ENCODE data around the gene CRADD.
"Not testable (repeated sequence)": the region's sequence is repeated elsewhere in the genome, so short reads cannot be mapped to it uniquely, and the experiment has no call there.

CRADD gene

DNA sequence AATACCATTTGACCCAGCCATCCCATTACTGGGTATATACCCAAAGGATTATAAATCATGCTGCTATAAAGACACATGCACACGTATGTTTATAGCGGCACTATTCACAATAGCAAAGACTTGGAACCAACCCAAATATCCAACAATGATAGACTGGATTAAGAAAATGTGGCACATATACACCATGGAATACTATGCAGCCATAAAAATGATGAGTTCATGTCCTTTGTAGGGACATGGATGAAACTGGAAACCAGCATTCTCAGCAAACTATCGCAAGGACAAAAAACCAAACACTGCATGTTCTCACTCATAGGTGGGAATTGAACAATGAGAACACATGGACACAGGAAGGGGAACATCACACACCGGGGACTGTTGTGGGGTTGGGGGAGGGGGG lies 104.8 kb downstream of the CRADD start:
- not testable (repeated sequence) for H3K27ac ChIP-seq (ENCODE audit: low read length); DNase-seq (ENCODE audit: low read depth, low spot score); H3K4me1 ChIP-seq (ENCODE audit: control insufficient read depth, insufficient read depth, low read length); H3K4me3 ChIP-seq (ENCODE audit: low read length); H3K36me3 ChIP-seq (ENCODE audit: control insufficient read depth, insufficient read depth, low read length); H3K9me3 ChIP-seq (ENCODE audit: control insufficient read depth, insufficient read depth, low read length); H3K27me3 ChIP-seq (ENCODE audit: control insufficient read depth, insufficient read depth, low read length)
- no CpG with 5 or more reads among the region's 4 CpGs for WGBS (ENCODE audit: insufficient coverage, insufficient read length)

DNA sequence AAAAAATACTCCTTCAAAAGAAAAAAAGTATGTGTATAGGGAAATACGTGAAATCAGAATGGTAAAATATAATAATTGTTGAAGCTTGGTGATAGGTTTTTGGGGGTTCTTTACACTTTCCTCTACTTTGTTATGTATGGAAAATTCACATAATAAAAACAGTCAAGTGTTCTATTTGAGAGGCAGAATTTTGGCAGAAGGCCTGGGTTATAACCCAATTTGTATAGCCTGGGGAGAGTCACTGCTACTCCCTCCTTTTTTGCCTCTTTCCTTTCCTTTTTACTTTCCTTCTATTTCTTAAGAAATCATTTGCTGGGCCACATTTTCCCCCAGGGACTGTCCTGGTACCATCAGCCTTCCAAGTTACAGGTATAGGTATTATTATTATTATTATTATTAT lies 105.7 kb downstream of the CRADD start:
- Histone ChIP-seq H3K36me3 (ENCODE audit: control insufficient read depth, insufficient read depth, low read length) (no peaks in the 10 kb centered on the region), H3K27ac (ENCODE audit: low read length) (no peak overlapping the region), H3K4me1 (ENCODE audit: control insufficient read depth, insufficient read depth, low read length) (peaks cover 4% of the 10 kb centered on the region), H3K9me3 (ENCODE audit: control insufficient read depth, insufficient read depth, low read length) (no peaks in the 10 kb centered on the region), H3K27me3 (ENCODE audit: control insufficient read depth, insufficient read depth, low read length) (no peaks in the 10 kb centered on the region), H3K4me3 (ENCODE audit: low read length) (no peak overlapping the region)
- 100% methylated on average over 1 of the region's 1 CpG for WGBS (ENCODE audit: insufficient coverage, insufficient read length)
- no peak for DNase-seq (ENCODE audit: low read depth, low spot score)

DNA sequence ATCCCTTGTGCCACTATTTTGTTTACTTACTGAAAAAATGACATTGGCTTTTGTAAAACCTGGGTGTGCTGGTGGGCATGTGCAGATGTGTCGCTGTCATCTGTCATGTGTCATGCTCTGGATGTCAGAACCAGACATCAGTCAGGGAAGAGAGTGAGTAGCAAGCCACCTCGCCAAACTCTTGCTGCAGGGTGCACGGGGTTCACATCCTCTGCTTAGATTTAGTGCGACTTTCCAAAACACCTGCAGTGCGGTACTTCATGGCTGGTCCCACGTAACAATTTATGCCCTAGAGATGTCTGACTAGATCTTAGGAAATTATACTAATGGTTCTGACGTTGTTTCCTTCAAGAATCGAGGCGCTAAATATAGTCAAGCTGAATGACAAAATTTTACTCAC lies 106.7 kb downstream of the CRADD start:
- Histone ChIP-seq H3K27me3 (ENCODE audit: control insufficient read depth, insufficient read depth, low read length) (no peaks in the 10 kb centered on the region), H3K9me3 (ENCODE audit: control insufficient read depth, insufficient read depth, low read length) (no peaks in the 10 kb centered on the region), H3K27ac (ENCODE audit: low read length) (no peak overlapping the region), H3K4me1 (ENCODE audit: control insufficient read depth, insufficient read depth, low read length) (peaks cover 4% of the 10 kb centered on the region), H3K36me3 (ENCODE audit: control insufficient read depth, insufficient read depth, low read length) (no peaks in the 10 kb centered on the region), H3K4me3 (ENCODE audit: low read length) (no peak overlapping the region)
- WGBS (ENCODE audit: insufficient coverage, insufficient read length), result no CpG with 5 or more reads among the region's 9 CpGs
- DNase-seq (ENCODE audit: low read depth, low spot score), result no peak

- H3K4me1 ChIP-seq (ENCODE audit: control insufficient read depth, insufficient read depth, low read length), result peaks cover 4% of the 10 kb centered on the region
- DNase-seq (ENCODE audit: low read depth, low spot score), result no peak
- H3K9me3 ChIP-seq (ENCODE audit: control insufficient read depth, insufficient read depth, low read length), result no peaks in the 10 kb centered on the region
- H3K27ac ChIP-seq (ENCODE audit: low read length), result no peak overlapping the region
- no CpG with 5 or more reads among the region's 9 CpGs for WGBS (ENCODE audit: insufficient coverage, insufficient read length)
- H3K27me3 ChIP-seq (ENCODE audit: control insufficient read depth, insufficient read depth, low read length), result no peaks in the 10 kb centered on the region
- H3K4me3 ChIP-seq (ENCODE audit: low read length), result no peak overlapping the region
- H3K36me3 ChIP-seq (ENCODE audit: control insufficient read depth, insufficient read depth, low read length), result no peaks in the 10 kb centered on the region
Measured at GRCh38 chr12:93784339-93785086, 107.3 kb downstream of the CRADD start.

- Histone ChIP-seq H3K4me1 (ENCODE audit: control insufficient read depth, insufficient read depth, low read length) (peaks cover 4% of the 10 kb centered on the region), H3K27ac (ENCODE audit: low read length) (no peak overlapping the region)
- DNase-seq (ENCODE audit: low read depth, low spot score), result peak; percentile 22
Measured at GRCh38 chr12:93785249-93786010, 108.3 kb downstream of the CRADD start.

GRCh38 chr12:93786656-93787397 lies 109.7 kb downstream of the CRADD start:
- no peaks in the 10 kb centered on the region for H3K9me3 ChIP-seq (ENCODE audit: control insufficient read depth, insufficient read depth, low read length)
- no peaks in the 10 kb centered on the region for H3K36me3 ChIP-seq (ENCODE audit: control insufficient read depth, insufficient read depth, low read length)
- no peak overlapping the region for H3K4me3 ChIP-seq (ENCODE audit: low read length)
- WGBS (ENCODE audit: insufficient coverage, insufficient read length), result no CpG with 5 or more reads among the region's 4 CpGs
- H3K27ac ChIP-seq (ENCODE audit: low read length), result no peak overlapping the region
- peaks cover 4% of the 10 kb centered on the region for H3K4me1 ChIP-seq (ENCODE audit: control insufficient read depth, insufficient read depth, low read length)
- H3K27me3 ChIP-seq (ENCODE audit: control insufficient read depth, insufficient read depth, low read length), result no peaks in the 10 kb centered on the region
- DNase-seq (ENCODE audit: low read depth, low spot score), result no peak

More at GRCh38 chr12:93785249-93786010, 108.3 kb downstream of the CRADD start:
- H3K4me3 ChIP-seq (ENCODE audit: low read length), result no peak overlapping the region
- H3K27me3 ChIP-seq (ENCODE audit: control insufficient read depth, insufficient read depth, low read length), result no peaks in the 10 kb centered on the region
- no CpG with 5 or more reads among the region's 8 CpGs for WGBS (ENCODE audit: insufficient coverage, insufficient read length)
- no peaks in the 10 kb centered on the region for H3K9me3 ChIP-seq (ENCODE audit: control insufficient read depth, insufficient read depth, low read length)
- no peaks in the 10 kb centered on the region for H3K36me3 ChIP-seq (ENCODE audit: control insufficient read depth, insufficient read depth, low read length)

DNA sequence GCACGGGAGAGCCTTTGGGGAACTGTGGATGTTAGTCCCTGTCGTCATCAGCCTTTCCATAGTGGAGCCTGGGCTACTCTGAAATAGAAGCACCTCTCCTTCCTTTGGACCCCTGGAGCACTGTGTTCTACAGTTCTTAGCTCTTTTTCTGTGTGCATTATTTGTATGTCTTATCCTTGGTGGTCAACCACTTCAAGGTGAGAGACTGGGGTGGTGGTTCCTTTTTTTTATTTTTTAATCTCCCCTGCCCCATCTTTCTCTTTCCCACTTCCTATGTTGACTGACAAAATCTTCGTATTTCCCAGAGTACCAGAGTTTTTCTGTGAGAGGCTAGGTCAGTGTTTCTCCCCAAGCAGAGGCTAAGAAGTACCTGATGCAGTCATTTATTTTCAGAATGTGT lies 111.7 kb downstream of the CRADD start:
- peaks cover 4% of the 10 kb centered on the region for H3K4me1 ChIP-seq (ENCODE audit: control insufficient read depth, insufficient read depth, low read length)
- H3K27ac ChIP-seq (ENCODE audit: low read length), result no peak overlapping the region
- no peak for DNase-seq (ENCODE audit: low read depth, low spot score)
- no peaks in the 10 kb centered on the region for H3K27me3 ChIP-seq (ENCODE audit: control insufficient read depth, insufficient read depth, low read length)
- no peaks in the 10 kb centered on the region for H3K36me3 ChIP-seq (ENCODE audit: control insufficient read depth, insufficient read depth, low read length)
- no CpG with 5 or more reads among the region's 3 CpGs for WGBS (ENCODE audit: insufficient coverage, insufficient read length)
- H3K4me3 ChIP-seq (ENCODE audit: low read length), result no peak overlapping the region
- no peaks in the 10 kb centered on the region for H3K9me3 ChIP-seq (ENCODE audit: control insufficient read depth, insufficient read depth, low read length)

- WGBS (ENCODE audit: insufficient coverage, insufficient read length), result no CpG with 5 or more reads among the region's 1 CpG
- no peak for DNase-seq (ENCODE audit: low read depth, low spot score)
- H3K27me3 ChIP-seq (ENCODE audit: control insufficient read depth, insufficient read depth, low read length), result no peaks in the 10 kb centered on the region
- H3K9me3 ChIP-seq (ENCODE audit: control insufficient read depth, insufficient read depth, low read length), result no peaks in the 10 kb centered on the region
- no peak overlapping the region for H3K4me3 ChIP-seq (ENCODE audit: low read length)
- no peaks in the 10 kb centered on the region for H3K36me3 ChIP-seq (ENCODE audit: control insufficient read depth, insufficient read depth, low read length)
- no peak overlapping the region for H3K27ac ChIP-seq (ENCODE audit: low read length)
- H3K4me1 ChIP-seq (ENCODE audit: control insufficient read depth, insufficient read depth, low read length), result peaks cover 4% of the 10 kb centered on the region
Measured at GRCh38 chr12:93789767-93790166, 112.6 kb downstream of the CRADD start.

DNA sequence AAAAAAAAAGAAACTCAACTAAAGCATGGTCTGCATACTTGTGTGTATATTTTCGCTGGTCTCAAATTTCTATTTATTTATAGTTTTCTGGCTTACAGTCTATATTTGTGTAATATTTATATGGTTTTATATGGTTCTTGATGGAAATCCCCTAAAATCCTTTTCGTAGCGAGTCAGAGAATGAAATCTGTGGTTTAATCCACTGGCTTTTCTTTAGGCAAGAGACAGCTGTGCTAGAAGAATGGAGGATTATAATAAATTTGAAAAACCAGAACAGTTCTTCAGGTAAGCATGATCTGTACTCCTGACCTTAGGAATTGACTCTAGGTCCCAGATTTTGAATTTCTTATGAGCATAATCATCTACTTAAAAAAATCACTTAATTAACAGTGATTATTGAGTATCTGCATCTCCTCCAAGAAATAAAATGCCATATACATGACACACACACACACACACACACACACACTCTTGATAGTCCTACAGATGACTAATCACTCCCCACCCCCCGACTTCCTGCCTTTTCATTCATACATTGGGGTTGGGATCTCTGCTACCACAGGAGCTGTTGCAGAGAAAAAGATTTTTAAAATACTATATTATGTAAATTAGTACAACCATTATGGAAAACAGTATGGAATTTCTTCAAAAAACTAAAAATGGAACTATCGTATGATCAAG lies 113.4 kb downstream of the CRADD start:
- H3K27me3 ChIP-seq (ENCODE audit: control insufficient read depth, insufficient read depth, low read length), result no peaks in the 10 kb centered on the region
- no peaks in the 10 kb centered on the region for H3K36me3 ChIP-seq (ENCODE audit: control insufficient read depth, insufficient read depth, low read length)
- no peaks in the 10 kb centered on the region for H3K9me3 ChIP-seq (ENCODE audit: control insufficient read depth, insufficient read depth, low read length)
- peaks cover under 1% of the 10 kb centered on the region; the same call in 1 of the 2 replicates for H3K4me1 ChIP-seq (ENCODE audit: control insufficient read depth, insufficient read depth, low read length)
- no peak overlapping the region for H3K27ac ChIP-seq (ENCODE audit: low read length)
- DNase-seq (ENCODE audit: low read depth, low spot score), result no peak
- WGBS (ENCODE audit: insufficient coverage, insufficient read length), result no CpG with 5 or more reads among the region's 5 CpGs
- H3K4me3 ChIP-seq (ENCODE audit: low read length), result no peak overlapping the region

- no peak overlapping the region for H3K4me3 ChIP-seq (ENCODE audit: low read length)
- H3K27ac ChIP-seq (ENCODE audit: low read length), result no peak overlapping the region
- no peaks in the 10 kb centered on the region for H3K36me3 ChIP-seq (ENCODE audit: control insufficient read depth, insufficient read depth, low read length)
- no peaks in the 10 kb centered on the region for H3K9me3 ChIP-seq (ENCODE audit: control insufficient read depth, insufficient read depth, low read length)
- DNase-seq (ENCODE audit: low read depth, low spot score), result no peak
- no CpG with 5 or more reads among the region's 3 CpGs for WGBS (ENCODE audit: insufficient coverage, insufficient read length)
- no peaks in the 10 kb centered on the region for H3K27me3 ChIP-seq (ENCODE audit: control insufficient read depth, insufficient read depth, low read length)
- H3K4me1 ChIP-seq (ENCODE audit: control insufficient read depth, insufficient read depth, low read length), result no peaks in the 10 kb centered on the region
Measured at GRCh38 chr12:93793007-93793406, 115.8 kb downstream of the CRADD start.
